Metanephros (tissue), 2 donors: ENCODE measurements around the gene BTBD16. TPM values are rescaled to one million over a fixed set of nuclear protein-coding genes. Genes with fewer than 3 reads are reported as not detected.

Experiments
- small RNA-seq: library from RNA; depleted of rRNA; stranded (forward); fragments of <200 nt; gene quantifications from one replicate; pipeline ENCODE3, GENCODE V24; 2014; ENCODE audit warnings: low replicate concordance
- total RNA-seq: library from RNA; depleted of rRNA; stranded (reverse); fragments of >200 nt; gene quantifications from one replicate; pipeline ENCODE4 v1.2.3, GENCODE V29; 2014

BTBD16 gene
- total RNA-seq: 0.41 TPM

GRCh38 chr10:122271076-122271475 lies at the start of gene BTBD16:
TSS of gene BTBD16 (plus strand) at chr10:122271296. CDS start at chr10:122275082, 3,786 bp downstream.

GRCh38 chr10:122374237-122374858 lies 103.3 kb downstream of the BTBD16 start, which contains the start of gene PLEKHA1:
TSS of gene PLEKHA1 (plus strand) at chr10:122374708. CDS start at chr10:122393201, 18,493 bp downstream.

Small RNA genes lying within 50 kb of the gene (small RNA-seq; reads per million reads assigned to genes)
- gene RNU6-728P: not detected

Other genes with a start within 250 kb of the BTBD16 start
- 69.7 TPM for gene PLEKHA1, start 103.4 kb downstream of the BTBD16 start, total RNA-seq
- not detected for gene ARMS2, start 183.4 kb downstream of the BTBD16 start, total RNA-seq
- 73.6 TPM for gene HTRA1, start 190.3 kb downstream of the BTBD16 start, total RNA-seq